Ammon's horn (tissue), 1 donor: ENCODE measurements around the gene PPP3CA.

ENCODE experiments used
- DNase-seq: peaks from one replicate; pipeline ENCODE4 v3.0.0-alpha.2; 2016; ENCODE audit warnings: low spot score

Gene PPP3CA

DNA sequence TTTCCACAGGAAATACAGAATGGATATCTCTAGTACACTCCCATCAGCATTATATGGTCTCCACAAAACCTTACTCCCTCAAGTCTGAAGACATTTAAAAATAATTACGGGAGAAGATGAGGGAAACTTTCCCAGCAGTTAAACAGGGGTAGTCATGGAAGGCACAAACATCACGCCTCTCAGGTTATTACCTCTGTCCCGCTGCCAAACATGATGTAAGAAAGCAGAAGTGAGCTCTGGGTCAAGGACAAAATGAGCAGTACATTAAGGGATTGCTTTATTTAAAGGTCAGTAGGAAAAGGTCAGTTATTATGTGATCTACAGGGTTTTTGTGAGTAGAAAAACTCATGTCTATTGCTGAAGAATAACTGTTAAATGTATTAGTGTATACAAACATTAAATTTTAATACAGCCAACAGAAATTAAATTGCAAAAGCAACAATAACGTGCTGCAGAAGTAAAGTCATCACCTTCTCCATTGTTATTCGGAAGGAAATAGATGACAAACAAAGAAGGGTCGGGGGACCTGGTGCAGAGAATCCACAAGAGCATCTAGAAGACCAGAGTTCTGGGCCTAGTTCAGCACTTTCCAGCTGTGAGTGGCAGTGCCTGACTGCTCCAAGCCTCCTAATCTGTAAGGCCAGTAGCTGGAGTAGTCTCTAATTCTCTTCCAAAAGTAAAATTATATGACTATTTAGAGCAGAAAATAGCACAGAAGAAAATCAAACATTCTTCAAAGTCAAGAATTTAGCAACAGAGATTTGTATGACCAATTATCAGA, 171.2 kb downstream of the PPP3CA start:
- no peak for DNase-seq

DNA sequence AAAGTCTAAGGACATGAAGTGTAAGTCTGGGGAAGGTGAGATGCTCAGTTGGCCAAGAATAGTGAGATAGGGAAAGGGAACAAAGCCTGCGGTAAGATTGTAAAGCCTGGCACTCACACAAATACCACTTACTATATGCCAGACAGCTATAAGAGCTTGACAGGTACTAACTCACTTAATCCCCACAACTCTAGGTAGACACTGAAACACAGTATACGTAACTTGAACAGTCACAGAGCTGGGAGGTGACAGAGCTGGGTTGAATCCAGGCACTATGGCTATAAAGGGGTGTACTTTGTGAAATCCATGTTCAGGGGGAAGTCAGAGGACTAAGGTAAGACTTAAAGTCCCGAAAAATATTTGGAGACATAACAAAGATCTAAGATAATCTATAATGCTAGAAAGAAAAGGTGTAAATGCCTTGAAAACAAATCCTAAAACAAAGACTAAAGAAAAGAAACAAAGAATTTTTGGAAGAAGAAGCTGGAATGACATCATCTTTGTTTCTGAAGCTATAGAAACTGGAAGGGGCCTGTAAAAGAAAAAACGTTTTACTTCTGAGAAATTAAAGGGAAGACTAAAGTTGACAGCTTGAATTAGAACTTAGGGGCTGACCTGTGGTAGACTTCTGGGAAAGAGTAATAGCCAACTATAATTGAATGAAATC, 172.5 kb downstream of the PPP3CA start:
- DNase-seq = no peak

DNA sequence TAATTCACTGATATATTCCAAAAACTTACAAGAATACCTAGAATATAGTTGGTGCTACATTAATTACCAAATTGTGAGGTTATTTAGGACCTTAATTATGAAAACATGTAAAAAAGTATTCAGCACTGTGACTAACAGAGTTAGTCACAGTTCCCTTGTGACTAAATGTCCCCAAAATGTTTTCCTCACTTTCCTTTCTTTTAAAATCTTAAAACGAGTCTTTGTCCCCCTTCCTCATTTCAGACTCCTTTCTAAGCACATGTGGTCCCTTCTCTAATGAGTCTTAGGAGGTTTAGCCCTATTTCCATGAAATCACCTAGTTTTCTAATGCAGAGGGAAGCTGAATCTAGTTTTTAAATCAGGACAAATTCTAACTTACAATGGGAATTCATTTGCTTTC, 175.0 kb downstream of the PPP3CA start:
- no peak for DNase-seq

DNA sequence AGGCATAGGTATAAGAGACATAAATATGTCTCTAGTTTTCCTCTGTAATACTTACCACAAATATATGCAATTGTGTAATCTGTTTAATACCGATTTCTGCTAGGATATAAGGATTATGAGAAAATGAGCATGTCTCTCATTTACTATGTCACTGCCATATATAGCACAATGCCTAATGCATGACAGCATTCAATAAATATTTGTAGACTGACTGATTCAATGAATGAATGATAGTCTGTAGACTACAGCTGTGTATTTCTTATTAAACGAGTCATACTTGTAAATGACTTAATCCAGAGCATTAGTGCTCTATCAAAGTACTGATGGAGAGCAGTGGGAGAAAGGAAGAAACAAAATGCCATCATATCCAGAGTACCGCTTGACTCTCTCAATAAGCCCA, 175.6 kb downstream of the PPP3CA start:
- DNase-seq = no peak

DNA sequence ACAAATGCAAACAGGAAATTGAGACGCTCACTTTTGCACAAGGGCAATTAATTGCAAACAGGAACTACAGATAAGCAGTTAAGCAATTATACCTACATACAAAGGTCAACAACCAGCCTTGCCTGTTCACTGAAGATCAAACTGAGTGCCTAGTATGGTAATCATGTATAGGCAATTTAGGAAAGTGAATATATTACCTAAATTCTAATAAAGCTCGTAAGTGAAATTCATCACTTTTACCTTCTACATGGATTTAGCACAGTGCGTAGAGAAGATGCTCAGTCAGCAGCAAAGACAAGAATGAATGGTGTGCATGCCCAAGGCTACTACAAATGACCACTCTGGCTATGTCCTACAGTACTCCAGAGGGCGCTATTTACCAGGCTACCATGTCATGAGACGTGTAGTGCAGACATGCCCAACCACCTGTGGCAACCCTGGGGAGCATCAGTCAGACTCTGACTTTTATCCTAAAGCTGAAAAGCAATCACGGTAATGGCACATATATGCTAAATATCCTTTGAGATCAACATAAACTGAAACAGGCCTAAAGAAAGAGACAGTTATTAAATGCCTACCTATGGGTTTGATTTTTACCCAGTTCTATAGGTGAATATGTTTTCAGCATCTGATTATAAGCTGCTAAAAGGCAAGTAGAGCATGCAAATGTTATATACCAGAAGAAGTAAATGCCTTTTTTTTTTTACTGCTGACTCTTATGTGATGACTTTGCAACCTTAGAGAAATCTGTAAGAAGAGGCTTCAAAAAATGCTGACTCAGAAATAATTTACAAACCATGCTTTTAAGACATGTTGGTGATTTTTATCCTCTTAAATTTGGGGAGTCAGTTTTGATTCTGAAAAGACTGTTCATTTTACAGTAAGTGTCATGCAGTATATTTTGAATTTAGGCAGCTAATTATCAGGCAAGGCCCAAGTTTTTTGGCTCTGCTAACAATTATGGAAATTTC, 178.0 kb downstream of the PPP3CA start:
- DNase-seq = peak; percentile 83

DNA sequence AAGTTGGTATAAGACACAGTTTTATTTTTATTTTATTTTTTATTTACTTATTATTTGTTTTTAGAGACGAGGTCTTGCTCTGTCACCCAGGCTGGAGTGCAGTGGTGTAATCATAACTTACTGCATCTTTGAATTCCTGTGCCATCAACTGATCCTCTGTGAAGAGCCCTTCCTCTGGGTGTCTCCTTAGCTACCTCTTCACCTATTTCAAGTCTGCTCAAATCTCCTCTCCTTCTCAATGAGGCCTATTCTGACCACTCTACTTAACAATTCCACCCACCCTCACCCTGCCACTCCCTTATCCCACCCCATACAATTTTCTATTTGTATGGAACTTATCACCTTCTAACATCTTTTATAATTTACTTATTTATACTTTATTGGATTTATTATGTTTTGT, 183.4 kb downstream of the PPP3CA start:
- DNase-seq = no peak

DNA sequence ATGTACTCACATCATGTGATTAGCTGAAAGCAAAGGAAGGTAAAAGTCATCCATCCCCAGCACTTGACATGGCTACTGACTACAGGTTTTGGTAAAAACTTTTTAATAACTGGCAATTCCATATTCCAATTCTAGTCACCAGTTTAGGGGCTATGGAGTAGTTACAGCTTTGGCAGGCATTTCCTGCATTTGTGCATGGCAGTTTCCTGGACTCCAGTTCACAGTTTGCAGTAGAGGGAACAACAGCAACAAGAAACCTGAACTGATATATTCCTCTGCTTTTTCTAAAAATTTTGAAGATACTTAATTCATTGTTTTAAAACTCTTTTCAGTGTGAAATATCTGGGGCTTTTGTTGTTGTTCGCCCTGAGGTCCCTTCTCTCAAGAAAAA, 184.3 kb downstream of the PPP3CA start:
- DNase-seq = no peak

DNA sequence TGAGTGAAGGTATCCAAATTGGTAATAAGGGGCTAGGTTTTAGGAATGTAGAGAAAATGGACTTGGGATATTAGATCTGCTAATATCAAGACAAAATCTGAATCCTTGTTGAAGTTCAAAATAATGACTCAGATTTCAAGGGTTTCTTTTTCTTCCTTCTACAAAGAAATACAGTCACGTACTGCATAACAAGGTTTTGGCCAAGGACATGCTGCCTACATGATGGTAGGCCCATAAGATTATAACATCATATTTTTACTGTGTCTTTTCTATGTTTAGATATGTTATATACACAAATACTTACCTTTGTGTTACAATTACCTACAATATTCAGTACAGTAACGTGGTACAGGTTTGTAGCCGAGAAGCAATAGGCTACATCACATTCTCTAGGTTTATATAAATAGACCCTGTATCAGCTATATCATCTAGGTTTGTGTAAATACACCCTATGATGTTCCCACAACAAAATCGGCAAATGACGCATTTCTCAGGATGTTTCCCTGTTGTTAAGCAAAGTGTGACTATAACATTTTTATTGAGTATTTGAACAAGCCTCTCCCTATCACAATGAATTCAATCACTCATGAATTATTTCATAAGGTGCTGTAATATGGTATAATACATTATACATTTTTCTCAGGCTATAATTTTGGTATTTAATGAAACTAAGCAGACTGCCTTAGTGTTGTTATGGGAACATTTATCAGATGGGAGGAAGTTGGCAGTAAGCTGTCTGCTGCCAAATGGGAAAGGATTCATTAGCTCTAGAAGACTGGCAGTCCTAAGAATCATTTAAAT, 186.3 kb downstream of the PPP3CA start:
- peak; percentile 64 for DNase-seq

DNA sequence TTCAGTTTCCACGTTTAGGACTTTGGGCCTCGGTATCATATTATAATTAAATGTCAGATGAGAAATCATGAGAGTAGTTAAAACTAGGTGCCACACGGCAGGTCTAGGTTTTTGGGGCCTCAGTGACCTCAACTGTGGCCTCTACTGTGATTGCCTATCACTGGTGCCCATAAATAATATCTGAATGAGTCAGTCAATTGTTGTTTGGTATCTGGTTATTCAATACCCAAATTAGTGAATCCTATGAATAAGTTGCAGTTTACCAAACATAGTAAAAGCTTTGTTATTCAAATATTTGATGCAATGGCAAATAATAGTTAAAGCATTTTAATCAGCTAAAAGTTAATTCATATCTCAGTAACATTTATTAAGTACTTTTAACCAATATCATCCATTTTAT, 188.8 kb downstream of the PPP3CA start:
- no peak for DNase-seq

DNA sequence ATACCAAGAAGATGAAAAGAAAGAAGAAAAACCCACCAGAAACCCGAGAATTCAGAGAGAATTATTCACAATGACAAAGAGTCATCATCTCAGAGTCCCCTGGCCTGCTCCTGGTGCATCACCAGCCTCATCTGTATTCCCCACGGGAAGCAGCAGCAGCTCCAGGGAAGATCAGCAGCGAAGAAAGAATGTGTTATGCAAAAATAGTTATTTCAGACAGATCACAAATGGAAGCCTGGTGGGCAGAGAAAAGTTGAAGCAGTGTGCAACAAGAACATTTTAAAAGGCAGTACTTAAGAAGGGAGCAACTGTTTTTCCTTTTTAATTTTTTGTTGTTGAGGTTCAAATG, 189.2 kb downstream of the PPP3CA start:
- DNase-seq = peak; percentile 68

DNA sequence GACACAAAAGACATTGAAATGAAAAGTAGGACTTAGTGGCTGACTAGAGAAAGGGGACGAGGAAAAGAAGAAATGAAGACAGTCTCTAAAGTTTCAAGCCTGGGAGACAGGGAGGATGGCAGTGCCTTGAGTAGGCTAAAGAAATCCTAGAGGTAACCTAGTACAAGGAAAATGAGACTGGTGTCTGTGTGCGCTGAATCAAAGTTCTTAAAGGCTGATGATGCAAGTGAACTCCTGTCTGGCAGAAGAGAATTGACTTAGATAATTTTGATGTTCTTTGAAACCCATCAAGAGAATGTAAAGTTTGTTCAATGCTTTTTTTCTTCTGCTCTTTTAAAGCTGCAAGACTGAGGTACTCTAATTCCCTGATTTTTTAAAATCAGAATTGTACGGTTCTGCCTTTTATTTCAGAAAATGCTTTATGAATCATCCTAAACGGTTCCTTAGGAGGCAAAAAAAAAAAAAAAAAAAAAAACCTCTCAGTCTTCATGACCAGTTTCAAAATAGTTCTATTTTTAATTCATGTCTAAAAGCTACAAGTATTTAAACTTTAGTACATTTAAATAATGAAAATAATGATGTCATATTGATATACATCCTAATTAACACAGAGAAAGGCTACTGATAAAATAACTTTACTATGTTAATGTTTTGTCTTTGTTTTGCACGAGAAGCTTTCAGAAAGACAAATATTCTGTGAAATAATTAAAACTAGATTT, 189.8 kb downstream of the PPP3CA start:
- DNase-seq = no peak

DNA sequence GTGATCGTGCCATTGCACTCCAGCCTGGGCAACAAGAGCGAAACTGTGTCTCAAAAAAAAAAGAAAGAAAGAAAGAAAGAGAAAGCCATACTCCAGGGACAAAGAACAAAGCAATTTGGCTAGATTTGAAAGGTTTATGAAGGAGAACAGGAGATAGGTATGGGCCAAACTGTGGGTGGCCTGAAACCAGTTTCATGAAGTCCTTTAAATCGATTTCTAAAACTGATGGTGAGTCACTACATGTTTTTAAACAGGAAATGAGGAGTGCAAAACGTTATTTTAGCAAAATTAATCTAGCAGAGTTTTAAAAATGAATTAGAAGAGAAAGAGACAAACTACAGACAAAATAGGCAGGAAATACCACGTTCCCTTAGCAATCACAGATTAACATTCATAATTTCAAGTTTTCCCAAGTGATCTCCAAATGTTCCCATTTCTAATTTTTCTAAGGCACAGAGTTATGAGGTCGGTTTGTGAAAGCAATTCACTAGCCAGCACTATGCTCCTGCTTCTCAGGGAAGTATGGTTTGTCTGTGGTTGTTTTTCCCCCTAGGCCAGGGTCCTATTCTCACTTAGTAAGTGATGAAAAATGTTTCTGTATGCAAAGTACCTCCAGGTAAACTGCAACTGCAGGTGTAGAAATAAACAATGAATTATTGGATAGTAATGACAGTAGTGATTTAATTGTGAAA, 190.6 kb downstream of the PPP3CA start:
- no peak for DNase-seq

DNA sequence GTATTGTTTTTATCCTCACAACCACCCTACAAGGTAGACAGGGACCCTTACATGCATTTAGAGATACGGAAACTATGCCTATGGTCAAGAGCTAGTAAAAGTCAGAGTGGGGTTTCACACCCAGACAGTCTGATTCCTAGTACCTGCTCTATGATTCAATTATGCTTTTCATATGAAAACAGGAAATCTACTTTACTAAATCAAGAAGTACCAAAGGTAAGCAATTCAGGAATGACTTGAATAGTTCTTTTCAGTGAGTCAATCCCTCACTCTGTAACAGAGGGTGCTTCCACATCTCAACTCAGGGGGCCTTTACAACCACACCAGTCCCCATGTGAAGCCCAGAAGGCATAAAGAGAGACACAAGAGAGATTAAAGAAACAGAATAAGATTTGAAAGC, 191.4 kb downstream of the PPP3CA start:
- no peak for DNase-seq

DNA sequence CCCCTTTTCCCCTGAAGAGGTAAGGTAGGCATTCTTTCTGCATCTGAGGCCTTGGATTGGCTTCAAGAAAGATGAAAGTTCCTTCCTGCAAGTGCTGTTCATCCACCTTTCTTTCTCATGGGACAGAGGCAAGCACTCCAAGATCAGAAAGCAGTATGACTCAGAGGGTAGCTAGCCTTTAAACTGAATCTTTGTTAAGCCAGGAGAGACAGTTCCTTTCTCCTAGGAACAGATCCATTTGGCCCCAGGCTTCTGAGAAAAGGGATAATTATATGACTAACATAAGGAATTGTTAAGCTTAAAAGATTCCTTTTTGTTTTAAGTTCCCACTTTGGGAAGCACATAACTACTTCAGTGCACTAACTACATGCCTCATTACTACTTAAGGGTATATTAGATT, 192.0 kb downstream of the PPP3CA start:
- no peak for DNase-seq

DNA sequence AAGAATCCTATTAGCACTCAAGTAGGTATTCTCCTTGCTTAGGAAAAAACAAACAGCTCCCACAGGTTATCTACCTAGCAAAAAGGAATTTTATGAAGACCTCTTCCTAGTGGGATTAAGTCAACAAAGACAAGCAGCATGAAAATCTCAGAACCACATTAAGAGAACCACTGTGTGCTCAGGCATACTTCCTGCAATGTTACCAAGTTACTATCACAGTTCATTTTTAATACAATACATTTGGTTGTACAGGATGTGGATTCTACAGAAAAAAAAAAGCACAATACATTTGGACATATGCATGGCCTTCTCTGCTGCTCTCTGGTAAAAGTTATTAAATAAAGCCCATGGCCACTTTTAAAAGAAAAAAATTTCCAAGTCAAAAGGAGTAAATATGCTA, 193.7 kb downstream of the PPP3CA start:
- no peak for DNase-seq

DNA sequence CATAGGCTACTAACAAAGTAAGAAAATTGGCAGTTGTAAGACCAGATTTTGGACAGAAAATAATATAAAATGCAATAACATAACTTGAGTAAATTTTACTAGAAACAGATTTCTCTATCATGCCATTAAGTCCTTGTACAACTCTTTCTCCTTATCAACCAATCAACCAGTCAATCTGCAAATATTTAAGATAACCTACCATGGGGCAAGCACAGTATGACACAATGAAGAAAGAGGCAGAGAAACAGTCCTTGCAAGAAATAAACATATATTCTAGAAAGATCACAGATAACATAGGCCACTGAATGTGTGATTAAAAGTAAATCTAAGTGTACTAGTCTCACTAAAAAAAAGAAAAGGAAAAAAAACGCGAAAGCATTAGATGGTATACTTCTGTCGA, 194.8 kb downstream of the PPP3CA start:
- no peak for DNase-seq

DNA sequence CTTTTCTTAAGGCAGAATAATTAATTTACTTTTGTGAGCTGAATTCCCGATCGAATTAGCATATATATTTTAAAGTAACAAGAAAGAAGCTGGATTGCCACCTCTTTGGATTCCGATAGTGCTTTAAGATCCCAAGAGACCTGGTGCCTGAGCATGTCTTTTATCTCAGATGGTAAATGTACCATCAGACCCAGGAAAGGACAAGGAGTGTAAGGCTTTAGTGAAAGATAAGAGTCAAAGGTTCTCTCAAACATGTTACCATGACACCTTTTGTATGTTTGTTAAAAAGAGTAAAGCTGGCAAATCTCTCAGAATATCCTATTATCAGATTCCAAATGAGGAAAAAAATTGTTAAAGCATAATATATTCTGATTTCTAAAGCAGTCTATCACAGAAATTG, 198.8 kb downstream of the PPP3CA start:
- DNase-seq = no peak

DNA sequence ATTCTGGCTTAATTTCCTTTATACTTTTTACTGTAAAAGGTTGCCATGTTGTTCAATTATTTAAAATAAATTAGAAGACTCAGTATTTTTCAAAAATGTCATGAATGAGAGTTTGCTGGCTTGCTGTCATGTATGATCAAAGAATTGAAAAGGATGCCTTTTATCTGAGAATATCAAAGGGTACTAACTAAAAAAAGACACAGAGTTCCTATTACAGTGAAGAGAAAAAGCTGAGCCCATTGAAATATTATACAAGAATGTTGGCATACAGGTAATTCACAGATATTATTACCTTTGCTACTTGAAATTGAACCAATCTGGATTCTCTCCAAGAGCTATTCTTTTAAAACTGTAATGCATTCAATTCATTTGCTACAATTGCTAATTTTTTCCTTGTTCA, 200.0 kb downstream of the PPP3CA start:
- DNase-seq = no peak

DNA sequence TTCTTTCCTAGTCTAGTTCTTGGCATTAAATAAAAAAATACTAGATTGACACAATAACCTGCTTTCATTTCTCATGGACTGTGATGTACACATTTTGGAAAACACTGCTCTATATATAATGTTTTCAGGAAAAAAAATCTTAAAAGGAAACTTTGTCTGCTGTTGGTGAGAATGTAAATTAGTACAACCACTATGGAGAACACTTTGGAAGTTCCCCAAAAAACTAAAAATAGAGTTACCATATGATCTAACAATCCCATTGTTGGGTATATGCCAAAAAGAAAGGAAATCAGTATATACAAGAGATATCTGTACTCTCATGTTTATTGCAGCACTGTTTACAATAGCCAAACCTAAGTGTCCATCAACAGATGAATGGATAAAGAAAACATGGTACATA, 202.3 kb downstream of the PPP3CA start:
- DNase-seq = no peak

DNA sequence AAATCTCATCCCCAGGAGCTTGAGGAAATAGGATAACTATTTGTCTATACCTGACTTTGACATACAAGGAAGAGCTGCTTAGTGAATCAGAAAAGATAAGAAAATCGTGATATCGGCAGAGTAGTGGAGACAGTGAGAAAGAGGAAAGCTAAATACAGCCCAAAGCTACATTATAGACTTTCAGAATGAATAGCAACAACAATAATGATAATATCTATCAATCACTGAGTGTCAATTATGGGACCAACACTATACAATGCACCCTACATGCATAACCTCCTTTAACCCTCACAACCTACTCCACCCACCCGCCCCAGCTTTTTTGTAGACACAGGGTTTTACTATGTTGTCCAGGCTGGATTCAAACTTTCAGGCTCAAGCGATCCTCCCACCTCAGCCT, 205.1 kb downstream of the PPP3CA start:
- no peak for DNase-seq

DNA sequence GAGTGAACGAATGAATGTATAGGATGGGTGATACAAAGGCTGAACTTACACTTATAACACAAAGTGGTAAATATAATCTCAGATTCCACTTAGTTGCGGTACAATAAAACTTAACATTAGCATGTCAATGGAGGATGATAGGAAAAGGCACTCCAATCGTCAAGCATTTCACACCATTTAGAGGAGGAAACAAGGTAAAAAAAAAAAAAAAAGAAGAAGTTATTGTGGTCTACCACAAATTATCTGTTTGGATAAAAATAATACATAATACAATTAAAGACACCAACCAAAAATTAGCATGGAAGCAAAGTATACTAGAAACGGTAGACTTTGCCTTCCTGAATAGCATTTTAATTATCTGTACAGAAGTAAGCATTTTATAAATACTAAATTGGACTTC, 205.5 kb downstream of the PPP3CA start:
- no peak for DNase-seq
